Measurements from ENCODE around the gene SFPQ. TPM values are rescaled to one million over a fixed set of nuclear protein-coding genes. Genes with fewer than 3 reads are reported as not detected.

Gene SFPQ
- total RNA-seq, 2 donors from 2014 or later, result 178 to 311 TPM

DNA sequence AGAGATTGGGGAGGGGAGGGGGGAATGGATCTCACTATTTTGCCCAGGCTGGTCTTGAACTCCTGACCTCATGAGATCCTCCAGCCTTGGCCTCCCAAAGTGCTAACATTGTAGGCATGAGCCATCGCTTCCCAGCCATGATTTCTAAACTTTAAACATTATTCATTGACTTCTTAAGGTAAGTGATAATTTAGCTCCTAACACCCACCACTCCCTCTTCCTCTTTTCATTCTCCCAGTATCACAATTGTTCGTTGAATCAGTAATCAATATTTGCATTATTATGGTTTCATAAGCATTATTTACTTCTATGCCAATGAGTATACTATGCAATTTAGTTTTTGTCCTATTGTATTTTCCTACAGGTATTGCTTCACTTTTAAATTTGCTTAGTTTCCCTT lies 33.6 kb upstream of the SFPQ start:
- intact Hi-C loops (cut with DNase I), result no loop called here

GRCh38 chr1:35223084-35223630 lies 30.2 kb upstream of the SFPQ start:
- Histone ChIP-seq H3K4me3 (no peak overlapping the region), H3K27me3 (replicated peaks; ENCODE audit: insufficient read depth) (no peaks in the 10 kb centered on the region), H3K36me3 (no peaks in the 10 kb centered on the region), H3K4me1 (replicated peaks) (no peaks in the 10 kb centered on the region), H3K9me3 (no peaks in the 10 kb centered on the region), H3K27ac (no peak overlapping the region)
- intact Hi-C loops (cut with DNase I), result no loop called here
- no peak for DNase-seq (ENCODE audit: low spot score)
- TF ChIP-seq, protein P1, sequence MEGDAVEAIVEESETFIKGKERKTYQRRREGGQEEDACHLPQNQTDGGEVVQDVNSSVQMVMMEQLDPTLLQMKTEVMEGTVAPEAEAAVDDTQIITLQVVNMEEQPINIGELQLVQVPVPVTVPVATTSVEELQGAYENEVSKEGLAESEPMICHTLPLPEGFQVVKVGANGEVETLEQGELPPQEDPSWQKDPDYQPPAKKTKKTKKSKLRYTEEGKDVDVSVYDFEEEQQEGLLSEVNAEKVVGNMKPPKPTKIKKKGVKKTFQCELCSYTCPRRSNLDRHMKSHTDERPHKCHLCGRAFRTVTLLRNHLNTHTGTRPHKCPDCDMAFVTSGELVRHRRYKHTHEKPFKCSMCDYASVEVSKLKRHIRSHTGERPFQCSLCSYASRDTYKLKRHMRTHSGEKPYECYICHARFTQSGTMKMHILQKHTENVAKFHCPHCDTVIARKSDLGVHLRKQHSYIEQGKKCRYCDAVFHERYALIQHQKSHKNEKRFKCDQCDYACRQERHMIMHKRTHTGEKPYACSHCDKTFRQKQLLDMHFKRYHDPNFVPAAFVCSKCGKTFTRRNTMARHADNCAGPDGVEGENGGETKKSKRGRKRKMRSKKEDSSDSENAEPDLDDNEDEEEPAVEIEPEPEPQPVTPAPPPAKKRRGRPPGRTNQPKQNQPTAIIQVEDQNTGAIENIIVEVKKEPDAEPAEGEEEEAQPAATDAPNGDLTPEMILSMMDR (IDR thresholded peaks at IDR 0.05), result no peak
- TF ChIP-seq POLR2A (IDR thresholded peaks at IDR 0.05) (no peak), POLR2AphosphoS5 (IDR thresholded peaks at IDR 0.05) (no peak)
- 79% methylated on average over 4 of the region's 4 CpGs for WGBS

More for the DNA sequence above, 33.6 kb upstream of the SFPQ start:
- Histone ChIP-seq H3K4me3 (no peak overlapping the region), H3K9me3 (no peaks in the 10 kb centered on the region), H3K27ac (no peak overlapping the region), H3K27me3 (replicated peaks; ENCODE audit: insufficient read depth) (no peaks in the 10 kb centered on the region), H3K4me1 (replicated peaks) (no peaks in the 10 kb centered on the region), H3K36me3 (no peaks in the 10 kb centered on the region)
- TF ChIP-seq, protein P1 (IDR thresholded peaks at IDR 0.05), result no peak
- TF ChIP-seq POLR2A (IDR thresholded peaks at IDR 0.05) (no peak), POLR2AphosphoS5 (IDR thresholded peaks at IDR 0.05) (no peak)
- DNase-seq (ENCODE audit: low spot score), result no peak
- 92% methylated on average over 2 of the region's 2 CpGs for WGBS

GRCh38 chr1:35222322-35223083 lies 29.6 kb upstream of the SFPQ start:
- Histone ChIP-seq H3K4me1 (replicated peaks) (no peaks in the 10 kb centered on the region), H3K27ac (no peak overlapping the region), H3K27me3 (replicated peaks; ENCODE audit: insufficient read depth) (no peaks in the 10 kb centered on the region), H3K36me3 (no peaks in the 10 kb centered on the region), H3K9me3 (no peaks in the 10 kb centered on the region), H3K4me3 (no peak overlapping the region)
- no peak for DNase-seq (ENCODE audit: low spot score)
- intact Hi-C loops (cut with DNase I), result no loop called here
- 41% methylated on average over 6 of the region's 6 CpGs for WGBS
- no peak for TF ChIP-seq POLR2AphosphoS5 (IDR thresholded peaks at IDR 0.05)
- no peak for TF ChIP-seq POLR2A (IDR thresholded peaks at IDR 0.05)
- TF ChIP-seq, protein P1 (IDR thresholded peaks at IDR 0.05), result no peak

DNA sequence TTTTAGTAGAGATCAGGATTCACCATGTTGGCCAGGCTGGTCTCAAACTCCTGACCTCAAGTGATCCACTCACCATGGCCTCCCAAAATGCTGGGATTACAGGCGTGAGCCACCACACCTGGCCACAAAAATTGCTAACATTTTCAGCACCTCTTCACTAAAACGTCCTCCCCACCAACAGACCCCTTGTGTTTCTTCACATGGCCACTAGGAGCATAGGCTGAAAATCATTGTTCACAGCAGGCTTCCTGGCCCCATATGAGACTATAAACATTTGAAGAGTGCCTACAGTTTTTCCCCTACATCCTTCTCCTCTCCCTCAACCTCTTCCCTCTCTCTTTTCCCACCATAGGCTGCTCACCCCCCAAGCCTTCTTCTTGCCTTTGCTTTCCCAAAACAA lies 28.0 kb upstream of the SFPQ start:
- no peak for TF ChIP-seq POLR2AphosphoS5 (IDR thresholded peaks at IDR 0.05)
- no peak for DNase-seq (ENCODE audit: low spot score)
- WGBS, result 55% methylated on average over 2 of the region's 2 CpGs
- Histone ChIP-seq H3K4me1 (replicated peaks) (no peaks in the 10 kb centered on the region), H3K27ac (no peak overlapping the region), H3K4me3 (no peak overlapping the region), H3K36me3 (no peaks in the 10 kb centered on the region), H3K9me3 (no peaks in the 10 kb centered on the region), H3K27me3 (replicated peaks; ENCODE audit: insufficient read depth) (no peaks in the 10 kb centered on the region)
- intact Hi-C loops (cut with DNase I), result no loop called here

DNA sequence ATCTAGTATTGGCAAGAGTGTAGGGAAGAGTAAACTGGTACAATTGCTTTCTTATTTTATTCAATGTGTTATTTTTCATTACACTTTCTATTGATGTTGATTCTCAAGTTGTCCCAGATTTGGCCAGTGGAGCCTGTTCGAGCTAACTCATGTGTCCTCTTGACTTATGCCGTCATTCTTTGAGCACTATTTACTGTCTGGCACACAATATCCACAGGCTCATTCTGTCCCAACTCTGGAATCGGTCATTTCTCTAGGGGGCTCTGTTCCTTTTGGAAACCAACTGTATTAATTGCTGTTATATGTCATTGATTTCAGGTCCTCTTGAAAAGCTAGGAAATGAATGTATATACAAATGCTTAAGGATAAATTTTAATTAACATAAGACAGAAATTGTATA lies 22.4 kb upstream of the SFPQ start:
- H3K27ac ChIP-seq, result no peak overlapping the region

More for the DNA sequence above, 22.4 kb upstream of the SFPQ start:
- H3K4me1 ChIP-seq (replicated peaks), result no peaks in the 10 kb centered on the region
- H3K36me3 ChIP-seq, result no peaks in the 10 kb centered on the region
- DNase-seq (ENCODE audit: low spot score), result no peak
- TF ChIP-seq, protein P1 (IDR thresholded peaks at IDR 0.05), result no peak
- no peak for TF ChIP-seq POLR2A (IDR thresholded peaks at IDR 0.05)
- H3K27me3 ChIP-seq (replicated peaks; ENCODE audit: insufficient read depth), result no peaks in the 10 kb centered on the region
- intact Hi-C loops (cut with DNase I), result no loop called here
- 30% methylated on average over 3 of the region's 3 CpGs for WGBS
- H3K9me3 ChIP-seq, result no peaks in the 10 kb centered on the region
- no peak overlapping the region for H3K4me3 ChIP-seq
